MCF 10A (cell line): ENCODE data around the gene MED17. TPM values are rescaled to one million over a fixed set of nuclear protein-coding genes. Genes with fewer than 3 reads are reported as not detected.
"Not testable (repeated sequence)": the region's sequence is repeated elsewhere in the genome, so short reads cannot be mapped to it uniquely, and the experiment has no call there.

Experiments used
- BruUV-seq: library from RNA; stranded (reverse); fragments of 400-500 nt; replicated peaks from 2 replicates; lab custom pipeline; 2021; lab: Mats Ljungman, UMichigan
- CTCF ChIA-PET: fragments of 300-600 bp; sonication (Branson Sonifier 250); formaldehyde crosslinking; extraction: SDS; loops from one replicate; lab custom pipeline; 2021; ENCODE audit warnings: antibody characterized with exemption, inconsistent platforms; lab: Yijun Ruan, JAX
- POLR2A ChIA-PET: fragments of 300-600, 350-650 bp; sonication (Branson Sonifier 250); formaldehyde crosslinking; extraction: SDS; loops from one replicate; lab custom pipeline; 2020; ENCODE audit warnings: antibody characterized with exemption, inconsistent platforms; lab: Yijun Ruan, JAX
- DNase-seq: peaks from one replicate; pipeline ENCODE4 v3.0.0-alpha.2; 2018; ENCODE audit not compliant: unreplicated experiment
- H3K27ac Mint-ChIP-seq: one replicate; pipeline ENCODE4 v1.8.0; 2022; ENCODE audit warnings: mild to moderate bottlenecking, low read depth, mixed read lengths; ENCODE audit not compliant: unreplicated experiment
- H3K27me3 Mint-ChIP-seq: one replicate; pipeline ENCODE4 v1.8.0; 2022; ENCODE audit warnings: mixed read lengths; ENCODE audit not compliant: insufficient read depth, unreplicated experiment
- H3K36me3 Mint-ChIP-seq: one replicate; pipeline ENCODE4 v1.8.0; 2022; ENCODE audit warnings: mild to moderate bottlenecking, moderate library complexity, mixed read lengths; ENCODE audit not compliant: insufficient read depth, unreplicated experiment
- H3K4me1 Mint-ChIP-seq: one replicate; pipeline ENCODE4 v1.8.0; 2022; ENCODE audit warnings: mixed read lengths; ENCODE audit not compliant: insufficient read depth, unreplicated experiment
- H3K4me3 Mint-ChIP-seq: one replicate; pipeline ENCODE4 v1.8.0; 2022; ENCODE audit warnings: mild to moderate bottlenecking, moderate library complexity, mixed read lengths; ENCODE audit not compliant: unreplicated experiment
- H3K9me3 Mint-ChIP-seq: one replicate; pipeline ENCODE4 v1.8.0; 2022; ENCODE audit warnings: mixed read lengths; ENCODE audit not compliant: unreplicated experiment
- intact Hi-C: fragments of 100-400 bp; cut with micrococcal nuclease; formaldehyde crosslinking; loops from 2 replicates; pipeline ENCODE4 v1.14.1; 2022
- total RNA-seq: library from RNA; stranded (reverse); gene quantifications from 2 replicates; pipeline ENCODE4 v1.2.3, GENCODE V29; 2022
- TF ChIP-seq, protein P1 (sequence below): fragments of 200-600 bp; IDR thresholded peaks from one replicate; pipeline ENCODE4 v1.8.0; 2022; ENCODE audit warnings: antibody characterized with exemption, mild to moderate bottlenecking; ENCODE audit not compliant: unreplicated experiment

MED17 gene
- total RNA-seq, 1 experiment from 2014 or later, result 42.2 TPM

DNA sequence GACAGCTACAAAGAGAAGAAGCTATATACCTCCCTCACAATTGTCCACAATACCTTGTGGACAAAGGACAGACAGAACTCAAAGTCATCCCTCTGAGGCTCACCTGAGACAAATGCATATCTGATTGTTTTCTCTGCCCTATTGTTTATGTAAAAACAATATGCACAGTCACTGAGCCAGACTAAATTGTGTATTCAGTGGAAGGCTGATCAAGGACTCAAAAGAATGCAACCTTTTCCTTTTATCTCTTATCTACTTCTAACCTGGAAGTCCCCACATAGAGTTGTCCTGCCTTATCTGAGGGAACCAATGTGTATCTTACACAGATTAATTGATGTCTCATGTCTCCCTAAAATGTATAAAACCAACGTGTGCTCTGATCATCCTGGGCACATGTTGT lies 13.9 kb upstream of the MED17 start:
- Mint-ChIP-seq H3K27ac (no peak overlapping the region), H3K36me3 (no peaks in the 10 kb centered on the region), H3K27me3 (no peaks in the 10 kb centered on the region), H3K9me3 (no peaks in the 10 kb centered on the region), H3K4me3 (no peak overlapping the region), H3K4me1 (no peaks in the 10 kb centered on the region)
- ChIA-PET POLR2A (interaction anchor here (5.3 kb wide), 1 partner anchor 13 kb away, joined by 27 read pairs; the partner anchor contains the start of gene MED17), CTCF (no interaction called here)
- no peak for DNase-seq
- TF ChIP-seq, protein P1, sequence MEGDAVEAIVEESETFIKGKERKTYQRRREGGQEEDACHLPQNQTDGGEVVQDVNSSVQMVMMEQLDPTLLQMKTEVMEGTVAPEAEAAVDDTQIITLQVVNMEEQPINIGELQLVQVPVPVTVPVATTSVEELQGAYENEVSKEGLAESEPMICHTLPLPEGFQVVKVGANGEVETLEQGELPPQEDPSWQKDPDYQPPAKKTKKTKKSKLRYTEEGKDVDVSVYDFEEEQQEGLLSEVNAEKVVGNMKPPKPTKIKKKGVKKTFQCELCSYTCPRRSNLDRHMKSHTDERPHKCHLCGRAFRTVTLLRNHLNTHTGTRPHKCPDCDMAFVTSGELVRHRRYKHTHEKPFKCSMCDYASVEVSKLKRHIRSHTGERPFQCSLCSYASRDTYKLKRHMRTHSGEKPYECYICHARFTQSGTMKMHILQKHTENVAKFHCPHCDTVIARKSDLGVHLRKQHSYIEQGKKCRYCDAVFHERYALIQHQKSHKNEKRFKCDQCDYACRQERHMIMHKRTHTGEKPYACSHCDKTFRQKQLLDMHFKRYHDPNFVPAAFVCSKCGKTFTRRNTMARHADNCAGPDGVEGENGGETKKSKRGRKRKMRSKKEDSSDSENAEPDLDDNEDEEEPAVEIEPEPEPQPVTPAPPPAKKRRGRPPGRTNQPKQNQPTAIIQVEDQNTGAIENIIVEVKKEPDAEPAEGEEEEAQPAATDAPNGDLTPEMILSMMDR, result no peak
- no TSS peak for BruUV-seq
- intact Hi-C loops, result no loop called here

DNA sequence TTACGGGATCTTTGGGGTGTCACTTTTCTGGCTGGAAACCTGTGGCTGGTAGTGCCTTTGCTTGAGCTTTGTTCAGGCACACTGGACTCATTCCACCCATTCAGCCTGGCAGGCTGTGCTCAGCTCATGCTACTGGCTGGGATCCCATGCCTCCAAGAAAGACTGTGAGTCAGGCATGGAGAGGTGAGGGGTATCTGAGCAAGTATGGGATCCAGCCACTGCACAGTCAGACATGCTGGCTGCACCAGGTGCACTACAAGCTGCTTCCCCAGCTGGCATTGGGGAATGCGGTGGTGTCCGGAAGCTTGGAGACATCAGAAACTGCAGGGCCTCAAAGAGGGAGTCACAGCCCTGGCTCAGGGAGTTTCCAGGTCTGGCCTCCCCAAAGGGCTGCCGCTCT lies 12.0 kb upstream of the MED17 start:
- no peak overlapping the region for H3K27ac Mint-ChIP-seq
- no peaks in the 10 kb centered on the region for H3K27me3 Mint-ChIP-seq
- TF ChIP-seq, protein P1, result no peak
- intact Hi-C loops, result no loop called here
- ChIA-PET CTCF (no interaction called here), POLR2A (interaction anchor here (1.0 to 5.3 kb wide), 2 partner anchors 11 to 31 kb away, joined by 3 to 27 read pairs; partner anchors contain the start of genes C11orf54, MED17 and TAF1D)
- H3K4me3 Mint-ChIP-seq, result no peak overlapping the region
- DNase-seq, result no peak
- no peaks in the 10 kb centered on the region for H3K9me3 Mint-ChIP-seq
- H3K36me3 Mint-ChIP-seq, result no peaks in the 10 kb centered on the region
- BruUV-seq, result no TSS peak
- H3K4me1 Mint-ChIP-seq, result no peaks in the 10 kb centered on the region

DNA sequence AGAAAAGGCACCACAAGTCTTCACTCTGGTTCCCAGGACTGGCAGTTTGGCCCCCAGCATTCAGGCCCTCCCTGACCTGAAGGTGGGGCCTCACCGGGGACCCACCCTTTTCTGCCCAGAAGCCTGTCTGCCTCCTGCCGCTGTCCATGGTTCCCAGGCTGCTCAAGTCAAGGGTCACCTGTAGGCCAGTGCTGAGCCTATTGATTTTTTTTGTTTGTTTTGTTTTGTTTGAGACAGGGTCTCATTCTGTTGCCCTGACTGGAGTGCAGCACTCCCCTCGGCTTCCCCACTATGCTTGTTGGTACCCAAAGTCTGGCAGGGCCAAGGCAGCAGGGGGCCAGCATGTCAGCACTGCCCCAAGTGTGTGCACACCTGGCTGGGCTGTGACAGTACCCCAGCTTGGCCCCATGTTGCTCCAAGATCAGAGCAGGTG lies 11.0 kb upstream of the MED17 start:
- POLR2A ChIA-PET, result interaction anchor here (1.0 to 5.3 kb wide), 2 partner anchors 10 to 31 kb away, joined by 3 to 27 read pairs; partner anchors contain the start of genes C11orf54, MED17 and TAF1D
- CTCF ChIA-PET, result no interaction called here
- H3K9me3 Mint-ChIP-seq, result no peaks in the 10 kb centered on the region
- H3K4me3 Mint-ChIP-seq, result no peak overlapping the region
- no peak overlapping the region for H3K27ac Mint-ChIP-seq
- no TSS peak for BruUV-seq
- H3K4me1 Mint-ChIP-seq, result no peaks in the 10 kb centered on the region
- intact Hi-C loops, result no loop called here
- DNase-seq, result no peak
- H3K36me3 Mint-ChIP-seq, result no peaks in the 10 kb centered on the region
- TF ChIP-seq, protein P1, result no peak
- H3K27me3 Mint-ChIP-seq, result no peaks in the 10 kb centered on the region

DNA sequence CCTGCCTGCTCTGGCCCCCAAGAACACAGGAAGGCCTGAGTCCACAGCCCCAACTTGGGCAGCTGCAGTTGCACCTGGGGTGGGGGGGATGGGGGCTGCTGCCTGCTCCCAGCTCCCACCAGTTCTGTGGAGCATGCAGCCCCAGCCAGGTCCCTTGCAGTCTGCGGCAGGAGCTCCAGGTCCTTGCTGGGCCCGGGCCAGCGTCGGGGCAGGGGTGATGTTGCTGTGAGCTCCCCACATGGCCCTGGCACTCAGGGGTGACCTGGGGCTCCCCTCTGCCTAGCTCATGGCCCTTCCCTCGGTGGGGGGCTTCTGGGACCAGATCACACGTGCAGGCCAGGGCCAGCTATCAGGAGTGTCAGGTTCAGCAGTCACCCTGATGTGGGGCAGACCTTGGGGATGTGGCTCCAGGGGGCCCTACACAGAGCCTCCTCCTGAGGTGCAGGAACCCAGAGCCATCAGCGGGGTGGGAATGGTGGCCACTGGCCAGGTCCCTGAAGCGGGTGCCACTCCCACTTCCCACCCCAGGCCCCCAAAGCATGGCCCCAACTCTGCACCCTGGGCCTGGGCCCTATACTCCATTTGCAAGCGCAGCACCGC lies 10.4 kb upstream of the MED17 start:
- Mint-ChIP-seq H3K36me3 (no peaks in the 10 kb centered on the region), H3K27ac (no peak overlapping the region), H3K27me3 (no peaks in the 10 kb centered on the region), H3K9me3 (no peaks in the 10 kb centered on the region), H3K4me1 (no peaks in the 10 kb centered on the region), H3K4me3 (no peak overlapping the region)
- intact Hi-C loops, result no loop called here
- no peak for DNase-seq
- BruUV-seq, result no TSS peak
- ChIA-PET POLR2A (interaction anchor here (1.4 kb wide), 1 partner anchor 10 kb away, joined by 4 read pairs; the partner anchor contains the start of gene MED17), CTCF (no interaction called here)
- TF ChIP-seq, protein P1, result no peak

GRCh38 chr11:93774560-93774959 lies 9.5 kb upstream of the MED17 start:
- BruUV-seq, intact Hi-C loops, H3K27ac Mint-ChIP-seq, H3K4me1 Mint-ChIP-seq, H3K36me3 Mint-ChIP-seq, DNase-seq, CTCF ChIA-PET, H3K27me3 Mint-ChIP-seq, H3K4me3 Mint-ChIP-seq, H3K9me3 Mint-ChIP-seq: not testable (repeated sequence)
- POLR2A ChIA-PET, result interaction anchor here (1.4 kb wide), 1 partner anchor 10 kb away, joined by 4 read pairs; the partner anchor contains the start of gene MED17
